IMR-90 (cell line): ENCODE measurements around the gene DENND1B. TPM values are rescaled to one million over a fixed set of nuclear protein-coding genes. Genes with fewer than 3 reads are reported as not detected.

Experiments
- ATAC-seq: fragments of 200-7000 bp; cut with Tn5 transposase; 2 replicates; pipeline ENCODE4 v1.9.1; 2020; ENCODE audit warnings: low read depth, mild to moderate bottlenecking, moderate library complexity
- BruUV-seq: library from RNA; stranded (reverse); fragments of 400-500 nt; replicated peaks from 2 replicates; lab custom pipeline; 2021; lab: Mats Ljungman, UMichigan
- CTCF ChIA-PET: fragments of 300-600 bp; formaldehyde crosslinking; extraction: SDS; loops from one replicate; lab custom pipeline; 2021; ENCODE audit warnings: antibody characterized with exemption; lab: Yijun Ruan, JAX
- POLR2A ChIA-PET: fragments of 300-600 bp; sonication (Branson Sonifier 250); formaldehyde crosslinking; loops from one replicate; lab custom pipeline; 2022; ENCODE audit warnings: antibody characterized with exemption; ENCODE audit not compliant: unreplicated experiment; lab: Charles Lee
- DNase-seq: peaks from one replicate; pipeline ENCODE4 v3.0.0; 2013
- H2AFZ ChIP-seq: replicated peaks from 2 replicates; pipeline ENCODE3; 2013; ENCODE audit warnings: low read length, mild to moderate bottlenecking; ENCODE audit not compliant: poor library complexity
- H2AK5ac ChIP-seq: 2 replicates; pipeline ENCODE4 v1.6.1; 2013; ENCODE audit warnings: low read depth, low read length, inconsistent platforms
- H2AK9ac ChIP-seq: replicated peaks from 2 replicates; pipeline ENCODE3; 2013; ENCODE audit warnings: mild to moderate bottlenecking, low read depth, low read length, moderate library complexity; ENCODE audit not compliant: poor library complexity
- H2BK120ac ChIP-seq: 2 replicates; pipeline ENCODE4 v1.6.1; 2013; ENCODE audit warnings: low read depth, low read length, inconsistent platforms
- H2BK15ac ChIP-seq: 3 replicates; pipeline ENCODE4 v1.6.1; 2013; ENCODE audit warnings: low read depth, low read length, inconsistent platforms
- H2BK20ac ChIP-seq: 2 replicates; pipeline ENCODE4 v1.6.1; 2013; ENCODE audit warnings: low read depth, mild to moderate bottlenecking, inconsistent platforms, low read length, moderate library complexity
- H2BK5ac ChIP-seq: 2 replicates; pipeline ENCODE4 v1.6.1; 2013; ENCODE audit warnings: mild to moderate bottlenecking, low read depth, low read length, inconsistent platforms; ENCODE audit not compliant: poor library complexity, severe bottlenecking
- H3K14ac ChIP-seq: replicated peaks from 2 replicates; pipeline ENCODE4 v1.6.1; 2013; ENCODE audit warnings: low read depth, low read length, inconsistent platforms
- H3K18ac ChIP-seq: 2 replicates; pipeline ENCODE4 v1.6.1; 2013; ENCODE audit warnings: low read depth, low read length, control low read depth
- H3K23ac ChIP-seq: 2 replicates; pipeline ENCODE4 v1.6.1; 2013; ENCODE audit warnings: low read depth, low read length, inconsistent platforms
- H3K27ac ChIP-seq: 2 replicates; pipeline ENCODE4 v1.5.1; 2013; ENCODE audit warnings: mild to moderate bottlenecking, control low read depth, low read length; ENCODE audit not compliant: insufficient read depth
- H3K27me3 ChIP-seq: 2 replicates; pipeline ENCODE4 v1.6.1; 2013; ENCODE audit warnings: low read length; ENCODE audit not compliant: control insufficient read depth, insufficient read depth
- H3K36me3 ChIP-seq: 2 replicates; pipeline ENCODE4 v1.6.1; 2013; ENCODE audit warnings: low read length, mixed read lengths; ENCODE audit not compliant: control insufficient read depth, insufficient read depth
- H3K4ac ChIP-seq: 2 replicates; pipeline ENCODE4 v1.6.1; 2013; ENCODE audit warnings: low read depth, low read length, inconsistent platforms
- H3K4me1 ChIP-seq: 2 replicates; pipeline ENCODE4 v1.6.1; 2013; ENCODE audit warnings: low read length, mixed read lengths; ENCODE audit not compliant: control insufficient read depth, insufficient read depth
- H3K4me2 ChIP-seq: 2 replicates; pipeline ENCODE4 v1.6.1; 2013; ENCODE audit warnings: low read depth, mild to moderate bottlenecking, control low read depth, low read length, moderate library complexity
- H3K4me3 ChIP-seq: 2 replicates; pipeline ENCODE4 v1.5.1; 2013; ENCODE audit warnings: low read depth, mild to moderate bottlenecking, control low read depth, low read length, moderate library complexity; ENCODE audit not compliant: insufficient read depth
- H3K56ac ChIP-seq: 2 replicates; pipeline ENCODE4 v1.6.1; 2013; ENCODE audit warnings: low read length, inconsistent platforms; ENCODE audit not compliant: insufficient read depth; ENCODE audit errors: extremely low read depth
- H3K79me1 ChIP-seq, 2 experiments: 2 replicates each; pipeline ENCODE4 v1.6.1; 2013; ENCODE audit warnings: low read length in 2 of 2, inconsistent platforms in 1 of 2, low read depth in 1 of 2
- H3K9ac ChIP-seq: 2 replicates; pipeline ENCODE4 v1.6.1; 2013; ENCODE audit warnings: low read depth, low read length, control low read depth
- H3K9me1 ChIP-seq: 2 replicates; pipeline ENCODE4 v1.6.1; 2013; ENCODE audit warnings: low read length, inconsistent platforms; ENCODE audit not compliant: insufficient read depth
- H3K9me3 ChIP-seq: 2 replicates; pipeline ENCODE4 v1.6.1; 2013; ENCODE audit warnings: low read length; ENCODE audit not compliant: control insufficient read depth, insufficient read depth
- H4K20me1 ChIP-seq: 2 replicates; pipeline ENCODE4 v1.6.1; 2013; ENCODE audit warnings: low read length, inconsistent platforms; ENCODE audit not compliant: insufficient read depth
- H4K5ac ChIP-seq: 2 replicates; pipeline ENCODE4 v1.6.1; 2013; ENCODE audit warnings: mild to moderate bottlenecking, low read depth, low read length, control low read depth
- H4K8ac ChIP-seq, 2 experiments: 2 replicates each; pipeline ENCODE4 v1.6.1; 2013; ENCODE audit warnings: low read depth in 2 of 2, low read length in 2 of 2, control low read depth in 1 of 2, inconsistent platforms in 1 of 2
- H4K91ac ChIP-seq: 2 replicates; pipeline ENCODE4 v1.6.1; 2013; ENCODE audit warnings: low read depth, low read length, inconsistent platforms; ENCODE audit not compliant: insufficient read depth
- CTCF ChIP-seq: conservative IDR thresholded peaks from 2 replicates; pipeline ENCODE4 v1.5.1; 2012; ENCODE audit warnings: mild to moderate bottlenecking, low read depth, low read length, improper control_type of control experiment
- MAZ ChIP-seq: IDR thresholded peaks from 2 replicates; pipeline ENCODE4 v1.6.1; 2012; ENCODE audit warnings: low read depth, mild to moderate bottlenecking, low read length, improper control_type of control experiment, moderate library complexity, borderline replicate concordance
- NFE2L2 ChIP-seq: fragments of 150-350 bp; IDR thresholded peaks from 2 replicates; pipeline ENCODE4 v1.6.1; 2016; ENCODE audit warnings: low read depth, mild to moderate bottlenecking, low read length
- WGBS, 2 experiments: methylation state at CpG; one replicate each; pipeline versions ENCODE4 v1.1.5 to v1.1.7; 2013; ENCODE audit warnings: missing lambda C conversion rate in 2 of 2; ENCODE audit not compliant: insufficient read length in 1 of 2; ENCODE audit errors: extremely low coverage in 2 of 2; 5-methylcytosine and 5-hydroxymethylcytosine counted together
- dilution Hi-C: fragments of 300-500 bp; cut with HindIII; formaldehyde crosslinking; loops from one replicate; pipeline ENCODE4 v1.14.3; 2018; ENCODE audit warnings: low sequenced_read_pairs; ENCODE audit not compliant: unreplicated experiment
- in situ Hi-C: fragments of 300-500 bp; cut with MboI; formaldehyde crosslinking; loops from 3 replicates; pipeline ENCODE4 v1.14.3; 2019; ENCODE audit warnings: low sequenced_read_pairs, inconsistent platforms, mixed read lengths
- intact Hi-C: fragments of 100-400 bp; cut with micrococcal nuclease; formaldehyde crosslinking; loops from 2 replicates; pipeline ENCODE4 v1.10.0; 2022
- polyA plus RNA-seq, 3 experiments: library from polyadenylated mRNA; depleted of rRNA; stranded (reverse); fragments of >200 nt; gene quantifications; 2 replicates each; pipeline ENCODE4 v1.2.3, GENCODE V29; 2012; ENCODE audit warnings: low replicate concordance in 1 of 3
- total RNA-seq: library from RNA; depleted of rRNA; stranded (reverse); fragments of >200 nt; gene quantifications from 2 replicates; pipeline ENCODE4 v1.2.3, GENCODE V29; 2012

DENND1B gene
- total and polyA plus RNA-seq, 2 of the 4 experiments (the other 2 are of a cell fraction), result 4.0 to 24.2 TPM

GRCh38 chr1:197677313-197677712 is 98.0 kb downstream of the DENND1B start:
- Histone ChIP-seq H2AK9ac (no peak overlapping the region), H3K4ac (no peak overlapping the region), H4K5ac (no peak overlapping the region), H2BK120ac (no peak overlapping the region), H2AFZ (no peak overlapping the region), H3K36me3 (no peaks in the 10 kb centered on the region), H3K23ac (no peak overlapping the region), H2BK5ac (no peak overlapping the region), H3K14ac (no peak overlapping the region), H3K4me1 (0 out of 2 replicates have a peak, but pooled peaks cover 2% of the 10 kb centered on the region), H3K9ac (no peak overlapping the region), H3K9me3 (no peaks in the 10 kb centered on the region), H3K9me1 (no peaks in the 10 kb centered on the region), H2BK20ac (no peak overlapping the region), H4K91ac (no peak overlapping the region), H3K27me3 (no peaks in the 10 kb centered on the region), H2BK15ac (no peak overlapping the region), H4K8ac (no peak overlapping the region), H3K27ac (no peak overlapping the region), H3K18ac (no peak overlapping the region), H3K4me2 (no peak overlapping the region), H4K20me1 (no peaks in the 10 kb centered on the region), H3K56ac (no peak overlapping the region), H3K4me3 (no peak overlapping the region), H2AK5ac (no peak overlapping the region), H3K79me1 (peaks cover 5 to 11% of the 10 kb centered on the region in 2 experiments; a peak in 3 of 4 replicates)
- in situ Hi-C loops (no loop called here), dilution Hi-C loops (no loop called here), intact Hi-C loops (no loop called here)
- no peak for ATAC-seq
- BruUV-seq, result no TSS peak
- no peak for TF ChIP-seq MAZ
- TF ChIP-seq NFE2L2, result no peak
- no peak for TF ChIP-seq CTCF
- POLR2A ChIA-PET, result no interaction called here
- CTCF ChIA-PET, result no interaction called here
- no peak for DNase-seq
- no CpG with 5 or more reads among the region's 3 CpGs for WGBS, 2 experiments
